MCF 10A (cell line): Measurements from ENCODE around the gene TDRD12. TPM values are rescaled to one million over a fixed set of nuclear protein-coding genes. Genes with fewer than 3 reads are reported as not detected.

Source experiments
- Bru-seq: library from RNA; stranded (reverse); fragments of 400-500 nt; gene quantifications from one replicate; lab custom pipeline; 2021; lab: Mats Ljungman, UMichigan
- BruChase-seq, 2 experiments: library from RNA; stranded (reverse); fragments of 400-500 nt; gene quantifications; one replicate each; lab custom pipeline; 2021; lab: Mats Ljungman, UMichigan
- BruUV-seq: library from RNA; stranded (reverse); fragments of 400-500 nt; replicated peaks from 2 replicates; lab custom pipeline; 2021; lab: Mats Ljungman, UMichigan
- CTCF ChIA-PET: fragments of 300-600 bp; sonication (Branson Sonifier 250); formaldehyde crosslinking; extraction: SDS; loops from one replicate; lab custom pipeline; 2021; ENCODE audit warnings: antibody characterized with exemption, inconsistent platforms; lab: Yijun Ruan, JAX
- POLR2A ChIA-PET: fragments of 300-600, 350-650 bp; sonication (Branson Sonifier 250); formaldehyde crosslinking; extraction: SDS; loops from one replicate; lab custom pipeline; 2020; ENCODE audit warnings: antibody characterized with exemption, inconsistent platforms; lab: Yijun Ruan, JAX
- DNase-seq: peaks from one replicate; pipeline ENCODE4 v3.0.0-alpha.2; 2018; ENCODE audit not compliant: unreplicated experiment
- H3K27ac Mint-ChIP-seq: one replicate; pipeline ENCODE4 v1.8.0; 2022; ENCODE audit warnings: mild to moderate bottlenecking, low read depth, mixed read lengths; ENCODE audit not compliant: unreplicated experiment
- H3K27me3 Mint-ChIP-seq: one replicate; pipeline ENCODE4 v1.8.0; 2022; ENCODE audit warnings: mixed read lengths; ENCODE audit not compliant: insufficient read depth, unreplicated experiment
- H3K36me3 Mint-ChIP-seq: one replicate; pipeline ENCODE4 v1.8.0; 2022; ENCODE audit warnings: mild to moderate bottlenecking, moderate library complexity, mixed read lengths; ENCODE audit not compliant: insufficient read depth, unreplicated experiment
- H3K4me1 Mint-ChIP-seq: one replicate; pipeline ENCODE4 v1.8.0; 2022; ENCODE audit warnings: mixed read lengths; ENCODE audit not compliant: insufficient read depth, unreplicated experiment
- H3K4me3 Mint-ChIP-seq: one replicate; pipeline ENCODE4 v1.8.0; 2022; ENCODE audit warnings: mild to moderate bottlenecking, moderate library complexity, mixed read lengths; ENCODE audit not compliant: unreplicated experiment
- H3K9me3 Mint-ChIP-seq: one replicate; pipeline ENCODE4 v1.8.0; 2022; ENCODE audit warnings: mixed read lengths; ENCODE audit not compliant: unreplicated experiment
- intact Hi-C: fragments of 100-400 bp; cut with micrococcal nuclease; formaldehyde crosslinking; loops from 2 replicates; pipeline ENCODE4 v1.14.1; 2022
- long read RNA-seq: library from polyadenylated mRNA; stranded (forward); transcript quantifications from one replicate; pipeline ENCODE4 v2.0.0, GENCODE V29; 2022
- total RNA-seq: library from RNA; stranded (reverse); gene quantifications from 2 replicates; pipeline ENCODE4 v1.2.3, GENCODE V29; 2022
- TF ChIP-seq, protein P1 (sequence below): fragments of 200-600 bp; IDR thresholded peaks from one replicate; pipeline ENCODE4 v1.8.0; 2022; ENCODE audit warnings: antibody characterized with exemption, mild to moderate bottlenecking; ENCODE audit not compliant: unreplicated experiment

Gene TDRD12, protein sequence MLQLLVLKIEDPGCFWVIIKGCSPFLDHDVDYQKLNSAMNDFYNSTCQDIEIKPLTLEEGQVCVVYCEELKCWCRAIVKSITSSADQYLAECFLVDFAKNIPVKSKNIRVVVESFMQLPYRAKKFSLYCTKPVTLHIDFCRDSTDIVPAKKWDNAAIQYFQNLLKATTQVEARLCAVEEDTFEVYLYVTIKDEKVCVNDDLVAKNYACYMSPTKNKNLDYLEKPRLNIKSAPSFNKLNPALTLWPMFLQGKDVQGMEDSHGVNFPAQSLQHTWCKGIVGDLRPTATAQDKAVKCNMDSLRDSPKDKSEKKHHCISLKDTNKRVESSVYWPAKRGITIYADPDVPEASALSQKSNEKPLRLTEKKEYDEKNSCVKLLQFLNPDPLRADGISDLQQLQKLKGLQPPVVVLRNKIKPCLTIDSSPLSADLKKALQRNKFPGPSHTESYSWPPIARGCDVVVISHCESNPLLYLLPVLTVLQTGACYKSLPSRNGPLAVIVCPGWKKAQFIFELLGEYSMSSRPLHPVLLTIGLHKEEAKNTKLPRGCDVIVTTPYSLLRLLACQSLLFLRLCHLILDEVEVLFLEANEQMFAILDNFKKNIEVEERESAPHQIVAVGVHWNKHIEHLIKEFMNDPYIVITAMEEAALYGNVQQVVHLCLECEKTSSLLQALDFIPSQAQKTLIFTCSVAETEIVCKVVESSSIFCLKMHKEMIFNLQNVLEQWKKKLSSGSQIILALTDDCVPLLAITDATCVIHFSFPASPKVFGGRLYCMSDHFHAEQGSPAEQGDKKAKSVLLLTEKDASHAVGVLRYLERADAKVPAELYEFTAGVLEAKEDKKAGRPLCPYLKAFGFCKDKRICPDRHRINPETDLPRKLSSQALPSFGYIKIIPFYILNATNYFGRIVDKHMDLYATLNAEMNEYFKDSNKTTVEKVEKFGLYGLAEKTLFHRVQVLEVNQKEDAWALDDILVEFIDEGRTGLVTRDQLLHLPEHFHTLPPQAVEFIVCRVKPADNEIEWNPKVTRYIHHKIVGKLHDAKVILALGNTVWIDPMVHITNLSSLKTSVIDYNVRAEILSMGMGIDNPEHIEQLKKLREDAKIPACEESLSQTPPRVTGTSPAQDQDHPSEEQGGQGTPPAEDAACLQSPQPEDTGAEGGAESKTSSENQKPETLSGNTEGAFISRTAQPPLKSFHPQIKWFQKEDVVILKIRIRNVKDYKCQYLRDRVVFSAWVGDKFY (N-terminal part only)
- total RNA-seq (0.14 and 0.20 TPM in 2 replicates), Bru-seq, nascent RNA (percentile 12 among the genes with signal in this experiment), BruChase-seq, experiment 1, labeled RNA remaining after a 6-hour chase (percentile 20 among the genes with signal in this experiment), BruChase-seq, experiment 2, labeled RNA remaining after a 2-hour chase (percentile 17 among the genes with signal in this experiment)
- long read RNA-seq, result 0 reads

GRCh38 chr19:32719611-32720059 is at the start of gene TDRD12:
TSS of gene TDRD12 (plus strand) at chr19:32719767. CDS start at chr19:32720073, 306 bp downstream.
- peaks cover 16% of the 10 kb centered on the region for H3K36me3 Mint-ChIP-seq
- intact Hi-C loops, result no loop called here
- no peaks in the 10 kb centered on the region for H3K9me3 Mint-ChIP-seq
- no peaks in the 10 kb centered on the region for H3K4me1 Mint-ChIP-seq
- ChIA-PET CTCF (no interaction called here), POLR2A (no interaction called here)
- H3K27ac Mint-ChIP-seq, result no peak within 1 kb of the TSS
- TF ChIP-seq, protein P1, sequence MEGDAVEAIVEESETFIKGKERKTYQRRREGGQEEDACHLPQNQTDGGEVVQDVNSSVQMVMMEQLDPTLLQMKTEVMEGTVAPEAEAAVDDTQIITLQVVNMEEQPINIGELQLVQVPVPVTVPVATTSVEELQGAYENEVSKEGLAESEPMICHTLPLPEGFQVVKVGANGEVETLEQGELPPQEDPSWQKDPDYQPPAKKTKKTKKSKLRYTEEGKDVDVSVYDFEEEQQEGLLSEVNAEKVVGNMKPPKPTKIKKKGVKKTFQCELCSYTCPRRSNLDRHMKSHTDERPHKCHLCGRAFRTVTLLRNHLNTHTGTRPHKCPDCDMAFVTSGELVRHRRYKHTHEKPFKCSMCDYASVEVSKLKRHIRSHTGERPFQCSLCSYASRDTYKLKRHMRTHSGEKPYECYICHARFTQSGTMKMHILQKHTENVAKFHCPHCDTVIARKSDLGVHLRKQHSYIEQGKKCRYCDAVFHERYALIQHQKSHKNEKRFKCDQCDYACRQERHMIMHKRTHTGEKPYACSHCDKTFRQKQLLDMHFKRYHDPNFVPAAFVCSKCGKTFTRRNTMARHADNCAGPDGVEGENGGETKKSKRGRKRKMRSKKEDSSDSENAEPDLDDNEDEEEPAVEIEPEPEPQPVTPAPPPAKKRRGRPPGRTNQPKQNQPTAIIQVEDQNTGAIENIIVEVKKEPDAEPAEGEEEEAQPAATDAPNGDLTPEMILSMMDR, result no peak
- H3K4me3 Mint-ChIP-seq, result no peak within 1 kb of the TSS
- BruUV-seq, result no TSS peak
- no peak for DNase-seq
- H3K27me3 Mint-ChIP-seq, result no peaks in the 10 kb centered on the region

DNA sequence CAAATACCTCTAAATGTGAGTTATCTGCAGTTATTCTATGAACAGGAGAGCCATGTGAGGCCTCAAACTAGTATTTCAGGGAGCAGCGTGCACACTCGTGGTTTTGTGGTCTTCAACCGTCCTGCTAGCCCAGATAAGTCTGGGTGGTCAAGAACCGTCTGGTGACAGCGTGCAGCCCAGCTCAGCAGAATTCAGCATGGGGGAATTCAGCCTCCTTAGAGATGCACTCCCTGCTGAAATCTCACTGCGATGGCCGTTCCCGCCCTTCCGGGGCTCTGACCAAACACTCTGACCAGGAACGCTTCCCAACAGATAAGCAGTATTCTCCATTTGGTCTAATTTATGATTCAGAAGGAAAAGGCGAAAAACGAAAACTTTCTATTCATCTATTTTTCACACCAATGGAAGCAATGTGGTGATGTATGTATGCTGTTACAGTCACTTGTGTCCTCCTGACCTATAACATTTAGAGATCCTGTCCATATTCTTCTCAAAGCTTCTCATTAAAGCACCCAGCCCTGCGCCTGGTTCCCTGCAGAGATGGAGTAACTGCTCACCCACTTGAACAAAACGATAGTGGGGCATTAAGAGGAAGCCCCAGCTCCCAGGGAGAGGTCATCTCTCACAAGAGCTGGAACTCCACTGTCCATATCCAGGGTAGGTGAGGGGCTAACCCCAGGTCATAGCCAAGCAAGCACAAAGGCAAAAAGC is 47.5 kb upstream of the TDRD12 start:
- POLR2A ChIA-PET, result interaction anchor here (0.6 kb wide), 2 partner anchors 24 to 72 kb away, joined by 3 to 6 read pairs; no protein-coding TSS in a partner anchor

DNA sequence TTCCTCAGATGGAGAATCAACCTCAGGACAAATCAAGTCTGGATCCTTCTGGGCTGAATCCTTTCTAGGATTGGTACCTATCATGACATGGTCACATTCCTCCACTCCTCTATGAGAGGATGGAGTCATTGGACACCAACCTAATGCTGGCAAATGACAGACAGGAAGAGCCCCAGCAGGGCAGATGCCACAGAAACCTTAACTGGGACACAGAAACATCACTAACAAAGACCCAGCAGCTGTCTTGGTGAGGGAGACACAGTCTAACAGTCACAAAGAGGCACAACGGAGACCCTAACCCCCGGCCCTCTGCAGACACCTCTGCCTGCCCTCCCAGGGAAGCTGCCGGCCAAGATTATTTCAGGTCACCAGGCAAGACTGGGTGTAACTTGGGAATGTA is 46.7 kb upstream of the TDRD12 start:
- Mint-ChIP-seq H3K4me3 (peak overlapping the region; percentile 84), H3K4me1 (peaks cover 11% of the 10 kb centered on the region), H3K27ac (no peak overlapping the region), H3K9me3 (no peaks in the 10 kb centered on the region), H3K27me3 (no peaks in the 10 kb centered on the region), H3K36me3 (no peaks in the 10 kb centered on the region)
- BruUV-seq, result no TSS peak
- intact Hi-C loops, result no loop called here
- no peak for DNase-seq
- TF ChIP-seq, protein P1, result no peak
- POLR2A ChIA-PET, result interaction anchor here (0.6 to 1.9 kb wide), 3 partner anchors 19 to 71 kb away, joined by 3 to 6 read pairs (median 5); partner anchors contain the start of gene NUDT19
- CTCF ChIA-PET, result no interaction called here

More for the DNA sequence above, 47.5 kb upstream of the TDRD12 start:
- CTCF ChIA-PET, result interaction anchor here (0.6 kb wide), 2 partner anchors 46 to 512 kb away, joined by 3 read pairs; no protein-coding TSS in a partner anchor
- no peak for DNase-seq
- Mint-ChIP-seq H3K4me1 (peaks cover 11% of the 10 kb centered on the region), H3K27ac (no peak overlapping the region), H3K36me3 (no peaks in the 10 kb centered on the region), H3K9me3 (no peaks in the 10 kb centered on the region), H3K4me3 (no peak overlapping the region), H3K27me3 (no peaks in the 10 kb centered on the region)
- TF ChIP-seq, protein P1, result no peak
- intact Hi-C loops, result no loop called here
- TSS peak; percentile 3 for BruUV-seq
